ENCODE results near the gene PLXDC1. TPM values are rescaled to one million over a fixed set of nuclear protein-coding genes. Genes with fewer than 3 reads are reported as not detected.

PLXDC1 gene
- total and polyA plus RNA-seq, 2 of the 13 experiments (the other 11 are each of a cell fraction or from before 2014, with no cell fraction given): not detected

- Histone ChIP-seq H3K4me1 (ENCODE audit: insufficient read depth, low read length) (peaks cover 41% of the 10 kb centered on the region), H3K4me3 (replicated peaks in 1 of 3; ENCODE audit: insufficient read depth in 1 of 3, low read depth in 2 of 3, low read length in 3 of 3) (peak overlapping the region; percentile 32 to 95 (median 78); a peak in 5 of 6 replicates), H3K27me3 (ENCODE audit: control insufficient read depth in 1 of 2, insufficient read depth in 2 of 2, low read length in 2 of 2) (peaks cover 4 to 19% of the 10 kb centered on the region in 2 experiments), H3K4me2 (ENCODE audit: low read depth, low read length) (peak overlapping the region; percentile 97), H3K9me3 (ENCODE audit: low read length) (no peaks in the 10 kb centered on the region), H3K27ac (ENCODE audit: extremely low read length, insufficient read depth, low read length) (no peak overlapping the region), H4K20me1 (ENCODE audit: insufficient read depth, low read length) (0 out of 2 replicates have a peak, but pooled peaks cover 2% of the 10 kb centered on the region), H3K79me2 (ENCODE audit: insufficient read depth, low read length) (no peaks in the 10 kb centered on the region), H2AFZ (ENCODE audit: low read length) (peak overlapping the region; percentile 61), H3K9ac (ENCODE audit: insufficient read depth, low read depth, low read length) (peak overlapping the region; percentile 12; the same call in 1 of the 2 replicates), H3K36me3 (replicated peaks in 1 of 2; ENCODE audit: control insufficient read depth in 1 of 2, insufficient read depth in 2 of 2, low read length in 2 of 2) (no peaks in the 10 kb centered on the region)
- intact Hi-C loops (cut with micrococcal nuclease; ENCODE audit: unreplicated experiment): loop anchor here (10.0 kb wide), 1 partner anchor 241 kb away; no protein-coding TSS in a partner anchor
- TF ChIP-seq NCOA2 (CRISPR knock-in tag; IDR thresholded peaks at IDR 0.05) (no peak), PRDM15 (CRISPR knock-in tag; IDR thresholded peaks at IDR 0.05) (peak; percentile 71; the same call in 1 of the 2 replicates)
- DNase-seq (ENCODE audit: low spot score): no peak
- ChIA-PET POLR2A (no interaction called here), CTCF (ENCODE audit: low intra/inter-chr PET ratio, low total read pairs) (no interaction called here)
- 0% methylated on average over 2 of the region's 2 CpGs for WGBS (ENCODE audit: low lambda C conversion rate)
- ATAC-seq: no peak
- no peak for FAIRE-seq
- in situ Hi-C loops (cut with HindIII; ENCODE audit: extremely low pct_ligation_motif_present, low pct_unique_long_range_greater_than_20kb): loop anchor here (25.0 kb wide), 1 partner anchor 393 kb away; the partner anchor contains the start of gene PSMB3
- no TSS peak for BruUV-seq (replicated peaks)
These were observed 4.2 kb upstream of the PLXDC1 start for GRCh38 chr17:39155654-39156053.

DNA sequence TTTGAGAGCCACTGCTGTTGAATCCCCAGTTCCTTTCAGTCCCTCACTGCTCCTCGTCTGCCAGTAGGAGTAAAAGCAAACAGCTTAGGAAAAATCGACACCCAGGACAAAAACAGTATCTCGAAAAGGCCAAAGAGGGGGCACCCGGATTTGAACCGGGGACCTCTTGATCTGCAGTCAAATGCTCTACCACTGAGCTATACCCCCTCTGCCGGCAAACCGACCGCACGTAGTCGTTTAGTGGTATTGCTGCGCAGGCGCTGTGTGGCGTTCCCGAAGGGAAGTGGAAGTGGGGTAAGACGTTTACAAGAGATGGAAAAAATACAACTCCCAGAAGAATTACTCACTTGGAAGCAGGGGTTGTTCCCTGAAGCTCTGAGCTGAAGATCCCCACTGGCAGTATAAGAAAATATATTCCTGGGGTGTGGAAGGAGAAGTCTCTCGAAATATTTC lies 2.2 kb upstream of the PLXDC1 start:
- Histone ChIP-seq H3K27ac (ENCODE audit: extremely low read length, insufficient read depth, low read length) (peak overlapping the region; percentile 43), H3K4me3 (replicated peaks in 1 of 3; ENCODE audit: insufficient read depth in 1 of 3, low read depth in 2 of 3, low read length in 3 of 3) (peak overlapping the region; percentile 69 to 95 (median 78)), H4K20me1 (ENCODE audit: insufficient read depth, low read length) (0 out of 2 replicates have a peak, but pooled peaks cover 2% of the 10 kb centered on the region), H2AFZ (ENCODE audit: low read length) (peak overlapping the region; percentile 38), H3K4me1 (ENCODE audit: insufficient read depth, low read length) (peaks cover 41% of the 10 kb centered on the region), H3K79me2 (ENCODE audit: insufficient read depth, low read length) (no peaks in the 10 kb centered on the region), H3K9ac (ENCODE audit: insufficient read depth, low read depth, low read length) (peak overlapping the region; percentile 70), H3K9me3 (ENCODE audit: low read length) (no peaks in the 10 kb centered on the region), H3K27me3 (ENCODE audit: control insufficient read depth in 1 of 2, insufficient read depth in 2 of 2, low read length in 2 of 2) (peaks cover 8 to 39% of the 10 kb centered on the region in 2 experiments), H3K36me3 (replicated peaks in 1 of 2; ENCODE audit: control insufficient read depth in 1 of 2, insufficient read depth in 2 of 2, low read length in 2 of 2) (no peaks in the 10 kb centered on the region), H3K4me2 (ENCODE audit: low read depth, low read length) (peak overlapping the region; percentile 97)
- ChIA-PET POLR2A (interaction anchor here (0.7 to 2.5 kb wide), 15 partner anchors 9 to 536 kb away, joined by 3 to 28 read pairs (median 5); partner anchors contain the start of genes CDK12, LASP1, RPL19 and RPL23), CTCF (ENCODE audit: low intra/inter-chr PET ratio, low total read pairs) (interaction anchor here (1.4 to 2.5 kb wide), 5 partner anchors 11 to 286 kb away, joined by 4 to 33 read pairs (median 7); no protein-coding TSS in a partner anchor)
- 2% methylated on average over 16 of the region's 16 CpGs for WGBS (ENCODE audit: low lambda C conversion rate)
- DNase-seq (ENCODE audit: low spot score) (peak; percentile 90), FAIRE-seq (peak; percentile 88), ATAC-seq (peak; percentile 68)
- no TSS peak for BruUV-seq (replicated peaks)
- in situ Hi-C loops (cut with HindIII; ENCODE audit: extremely low pct_ligation_motif_present, low pct_unique_long_range_greater_than_20kb) (loop anchor here (5.0 to 25.0 kb wide), 4 partner anchors 81 to 391 kb away; partner anchors contain the start of gene PSMB3), intact Hi-C loops (cut with micrococcal nuclease; ENCODE audit: unreplicated experiment) (loop anchor here (1.0 to 10.0 kb wide), 5 partner anchors 84 to 401 kb away; partner anchors contain the start of genes LASP1 and PSMB3)
- TF ChIP-seq RFXAP (CRISPR knock-in tag; IDR thresholded peaks at IDR 0.05; ENCODE audit: borderline replicate concordance): peak; percentile 12; the same call in 1 of the 2 replicates
- no peak for TF ChIP-seq ZBTB3 (CRISPR knock-in tag; IDR thresholded peaks at IDR 0.05; ENCODE audit: borderline replicate concordance, low read depth)
- peak; percentile 84 for TF ChIP-seq ZSCAN9 (CRISPR knock-in tag; IDR thresholded peaks at IDR 0.05; ENCODE audit: borderline replicate concordance)
- TF ChIP-seq ZNF619 (CRISPR knock-in tag; IDR thresholded peaks at IDR 0.05): 0 out of 2 replicates have a peak, but pooled peaks have one; percentile 5
- TF ChIP-seq ZNF580 (CRISPR knock-in tag; IDR thresholded peaks at IDR 0.05; ENCODE audit: borderline replicate concordance, low read depth): peak; percentile 86; the same call in 1 of the 2 replicates
- TF ChIP-seq TP53 (CRISPR knock-in tag; conservative IDR thresholded peaks at IDR 0.05): no peak
- TF ChIP-seq, protein P1, sequence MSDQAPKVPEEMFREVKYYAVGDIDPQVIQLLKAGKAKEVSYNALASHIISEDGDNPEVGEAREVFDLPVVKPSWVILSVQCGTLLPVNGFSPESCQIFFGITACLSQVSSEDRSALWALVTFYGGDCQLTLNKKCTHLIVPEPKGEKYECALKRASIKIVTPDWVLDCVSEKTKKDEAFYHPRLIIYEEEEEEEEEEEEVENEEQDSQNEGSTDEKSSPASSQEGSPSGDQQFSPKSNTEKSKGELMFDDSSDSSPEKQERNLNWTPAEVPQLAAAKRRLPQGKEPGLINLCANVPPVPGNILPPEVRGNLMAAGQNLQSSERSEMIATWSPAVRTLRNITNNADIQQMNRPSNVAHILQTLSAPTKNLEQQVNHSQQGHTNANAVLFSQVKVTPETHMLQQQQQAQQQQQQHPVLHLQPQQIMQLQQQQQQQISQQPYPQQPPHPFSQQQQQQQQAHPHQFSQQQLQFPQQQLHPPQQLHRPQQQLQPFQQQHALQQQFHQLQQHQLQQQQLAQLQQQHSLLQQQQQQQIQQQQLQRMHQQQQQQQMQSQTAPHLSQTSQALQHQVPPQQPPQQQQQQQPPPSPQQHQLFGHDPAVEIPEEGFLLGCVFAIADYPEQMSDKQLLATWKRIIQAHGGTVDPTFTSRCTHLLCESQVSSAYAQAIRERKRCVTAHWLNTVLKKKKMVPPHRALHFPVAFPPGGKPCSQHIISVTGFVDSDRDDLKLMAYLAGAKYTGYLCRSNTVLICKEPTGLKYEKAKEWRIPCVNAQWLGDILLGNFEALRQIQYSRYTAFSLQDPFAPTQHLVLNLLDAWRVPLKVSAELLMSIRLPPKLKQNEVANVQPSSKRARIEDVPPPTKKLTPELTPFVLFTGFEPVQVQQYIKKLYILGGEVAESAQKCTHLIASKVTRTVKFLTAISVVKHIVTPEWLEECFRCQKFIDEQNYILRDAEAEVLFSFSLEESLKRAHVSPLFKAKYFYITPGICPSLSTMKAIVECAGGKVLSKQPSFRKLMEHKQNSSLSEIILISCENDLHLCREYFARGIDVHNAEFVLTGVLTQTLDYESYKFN (CRISPR knock-in tag; conservative IDR thresholded peaks at IDR 0.05): no peak
